GM19468 (cell line): ENCODE results near the gene ATXN7L1.

Experiments
- ATAC-seq: cut with Tn5 transposase; IDR thresholded peaks from one replicate; pipeline ENCODE4 v1.9.1; 2021; ENCODE audit warnings: mild to moderate bottlenecking, moderate library complexity, moderate number of reproducible peaks; ENCODE audit not compliant: unreplicated experiment; ENCODE audit errors: extremely low read depth

ATXN7L1 gene

DNA sequence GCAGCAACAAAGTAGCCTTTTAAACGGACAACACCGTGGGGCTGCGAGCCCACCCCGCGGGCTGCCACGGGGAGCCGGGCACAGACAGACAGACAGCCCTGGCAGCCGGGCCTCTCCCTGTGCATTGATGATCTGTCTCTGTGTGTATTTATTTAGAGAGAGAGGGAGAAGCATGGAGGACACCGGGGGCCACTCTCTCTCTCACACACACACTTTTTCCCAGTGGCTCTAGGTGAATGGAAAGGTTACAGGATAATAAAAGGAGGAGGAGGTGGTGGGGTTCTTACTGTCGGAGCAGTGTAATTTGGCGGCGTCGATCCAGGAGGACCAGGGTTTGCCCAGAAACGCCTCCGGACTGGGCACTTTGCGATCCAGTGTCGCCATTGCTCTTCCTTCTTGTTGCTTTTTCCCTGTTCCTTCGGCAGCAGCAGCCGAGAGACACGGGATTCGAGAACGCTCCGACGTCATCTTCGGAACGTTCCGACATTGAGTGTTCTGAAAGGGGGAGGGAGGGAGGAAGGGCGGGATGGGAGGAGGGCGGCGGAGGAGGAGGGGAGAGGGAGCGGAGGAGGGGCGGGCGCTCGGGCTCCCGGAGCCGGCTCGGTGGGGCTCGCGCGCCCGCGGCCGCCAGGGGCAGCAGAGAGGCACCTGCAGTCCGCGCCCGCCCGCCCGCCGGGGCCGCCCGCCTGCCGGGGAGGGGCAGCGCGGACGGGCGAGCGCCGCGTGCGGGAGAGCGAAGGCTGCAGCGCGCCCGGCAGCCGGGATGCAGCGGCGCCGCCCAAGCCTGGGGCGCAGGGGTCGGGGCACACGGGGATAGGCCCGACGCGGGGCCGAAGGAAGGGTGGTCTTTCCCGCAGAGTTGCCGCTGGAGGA is at the start of gene ATXN7L1:
ATXN7L1 (minus strand) TSS at position 509 of the 873 bp plus-strand sequence; CDS start at position 468, 41 bp downstream.
- no peak for ATAC-seq

- ATAC-seq = no peak
These were observed 49.7 kb upstream of the ATXN7L1 start for GRCh38 chr7:105926131-105926530.

DNA sequence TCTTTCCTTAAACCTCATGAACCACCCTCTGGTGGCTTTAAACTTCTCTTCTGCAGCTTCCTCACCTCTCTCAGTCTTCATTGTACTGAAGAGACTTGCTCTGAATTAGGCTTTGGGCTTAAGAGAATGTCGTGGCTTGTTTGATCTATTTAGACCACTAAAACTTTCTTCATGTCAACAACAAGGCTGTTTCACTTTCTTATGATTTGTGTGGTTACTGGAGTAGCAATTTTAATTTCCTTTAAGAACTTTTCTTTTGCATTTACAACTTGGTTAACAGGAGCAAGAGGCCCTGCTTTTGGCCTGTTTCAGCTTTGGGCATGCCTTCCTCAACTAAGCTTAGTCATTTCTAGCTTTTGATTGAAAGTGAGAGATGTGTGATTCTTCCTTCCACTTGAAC is 48.5 kb upstream of the ATXN7L1 start:
- no peak for ATAC-seq

DNA sequence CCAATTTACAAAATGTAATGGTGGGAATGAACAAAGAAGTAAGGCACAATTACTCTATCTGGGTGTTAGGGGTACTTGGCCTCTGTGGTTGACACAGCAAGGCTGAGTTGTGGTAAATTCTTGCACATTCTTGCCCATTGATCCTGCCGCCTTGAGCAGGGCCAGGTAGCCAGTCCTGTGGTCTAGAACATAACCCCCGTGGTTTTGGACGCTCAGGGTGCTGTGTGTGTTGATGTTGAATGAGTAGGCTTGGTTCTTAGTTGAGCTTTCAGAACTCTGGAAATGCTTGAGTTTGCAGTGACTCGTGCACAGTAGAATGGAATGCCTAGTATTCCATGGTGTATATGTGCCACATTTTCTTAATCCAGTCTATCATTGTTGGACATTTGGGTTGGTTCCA is 44.4 kb upstream of the ATXN7L1 start:
- ATAC-seq = no peak

GRCh38 chr7:105917659-105918058 is 41.3 kb upstream of the ATXN7L1 start:
- ATAC-seq = no peak

DNA sequence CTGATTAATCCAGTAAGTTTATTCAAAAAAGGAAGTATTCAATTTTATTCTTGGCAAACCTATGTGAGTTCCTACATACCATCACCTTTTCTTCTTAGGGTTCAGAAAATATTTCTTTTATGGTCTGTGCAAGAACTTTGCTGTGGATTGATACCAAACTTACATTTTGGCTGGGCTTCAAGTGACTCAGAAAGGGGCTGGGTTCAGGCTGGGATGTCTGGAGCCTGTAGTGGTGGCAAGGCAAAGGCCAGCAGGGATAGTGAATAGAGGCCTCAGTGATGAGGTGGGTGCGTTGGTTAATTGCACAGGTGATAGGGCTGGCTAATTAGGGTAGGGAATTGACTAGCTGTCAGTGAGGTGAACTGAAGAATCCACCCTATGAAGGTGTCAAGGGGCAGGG is 40.2 kb upstream of the ATXN7L1 start:
- ATAC-seq = no peak

GRCh38 chr7:105913947-105914346 is 37.5 kb upstream of the ATXN7L1 start:
- no peak for ATAC-seq

- ATAC-seq = no peak
These were observed 35.7 kb upstream of the ATXN7L1 start for GRCh38 chr7:105911961-105912575.

DNA sequence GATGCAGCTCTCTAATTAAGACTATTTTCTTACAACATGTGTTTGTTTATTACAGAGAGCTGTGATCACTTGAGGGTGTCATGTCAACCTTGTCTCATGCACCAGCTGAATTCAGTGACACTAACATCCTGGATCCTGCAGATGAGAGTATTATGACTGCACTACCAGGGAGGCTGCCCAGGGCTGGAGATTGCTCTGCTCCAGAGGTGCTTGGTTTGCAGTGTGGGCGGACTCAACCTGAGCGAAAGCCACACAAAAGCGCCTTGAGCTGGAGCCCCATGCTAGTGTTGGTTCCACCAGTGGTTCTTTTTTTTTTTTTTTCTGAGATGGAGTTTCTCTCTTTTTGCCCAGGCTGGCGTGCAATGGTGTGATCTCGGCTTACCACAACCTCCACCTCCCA is 33.8 kb upstream of the ATXN7L1 start:
- ATAC-seq = no peak

GRCh38 chr7:105909742-105910141 is 33.3 kb upstream of the ATXN7L1 start:
- no peak for ATAC-seq

DNA sequence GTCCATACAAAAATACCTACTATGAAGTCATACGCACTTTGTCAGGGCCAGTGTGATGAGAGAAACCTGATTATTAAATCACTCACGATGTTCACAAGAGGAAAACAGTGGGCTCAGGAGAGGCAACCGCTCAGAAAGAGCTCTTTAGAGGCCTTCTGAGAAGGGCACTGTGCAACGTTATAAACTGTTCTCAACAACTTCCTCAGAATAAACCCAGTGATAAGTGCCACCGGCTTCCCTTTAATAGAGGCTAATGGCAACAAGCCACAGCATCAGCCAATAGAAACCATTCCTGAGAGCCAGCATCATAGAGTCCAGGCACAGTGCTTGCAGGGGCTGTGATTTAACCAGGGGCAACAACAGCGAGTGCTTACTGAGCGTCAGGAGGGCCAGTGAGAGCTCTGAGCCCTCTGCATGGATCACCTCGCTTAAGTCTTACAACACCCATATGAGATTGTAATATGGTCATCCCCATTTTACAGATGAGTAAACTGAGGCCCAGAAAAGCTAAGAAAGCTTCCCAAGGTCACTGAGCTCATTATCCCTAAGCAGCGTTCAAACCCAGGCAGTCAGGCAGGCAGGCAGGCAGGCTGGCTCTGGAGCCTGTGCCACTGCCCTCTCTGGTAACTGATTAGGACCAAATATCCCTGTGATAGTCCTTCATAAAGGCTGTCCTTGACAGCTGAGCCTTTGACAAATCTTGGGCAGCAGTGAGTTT is 30.9 kb upstream of the ATXN7L1 start:
- ATAC-seq = no peak

DNA sequence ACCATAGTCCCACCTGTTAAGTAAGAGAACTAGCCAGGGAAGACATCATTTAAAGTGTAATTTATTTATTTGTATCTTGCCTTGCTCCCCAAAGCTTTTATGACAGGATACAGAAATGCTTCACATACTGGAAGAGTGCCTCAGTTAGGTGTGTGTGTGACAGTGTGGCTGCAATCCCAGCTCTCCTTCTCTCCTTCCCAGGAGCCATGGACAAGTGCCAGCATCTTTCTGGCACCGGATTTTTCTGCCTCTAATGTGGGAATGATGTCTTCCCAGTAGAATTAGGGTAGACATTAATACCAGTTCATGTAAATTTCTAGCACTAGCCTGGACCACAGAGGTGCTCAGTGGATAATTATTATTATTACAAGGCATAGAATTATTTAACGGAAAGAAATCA is 30.3 kb upstream of the ATXN7L1 start:
- ATAC-seq = no peak

- ATAC-seq = no peak
These were observed 29.6 kb upstream of the ATXN7L1 start for GRCh38 chr7:105905910-105906568.

DNA sequence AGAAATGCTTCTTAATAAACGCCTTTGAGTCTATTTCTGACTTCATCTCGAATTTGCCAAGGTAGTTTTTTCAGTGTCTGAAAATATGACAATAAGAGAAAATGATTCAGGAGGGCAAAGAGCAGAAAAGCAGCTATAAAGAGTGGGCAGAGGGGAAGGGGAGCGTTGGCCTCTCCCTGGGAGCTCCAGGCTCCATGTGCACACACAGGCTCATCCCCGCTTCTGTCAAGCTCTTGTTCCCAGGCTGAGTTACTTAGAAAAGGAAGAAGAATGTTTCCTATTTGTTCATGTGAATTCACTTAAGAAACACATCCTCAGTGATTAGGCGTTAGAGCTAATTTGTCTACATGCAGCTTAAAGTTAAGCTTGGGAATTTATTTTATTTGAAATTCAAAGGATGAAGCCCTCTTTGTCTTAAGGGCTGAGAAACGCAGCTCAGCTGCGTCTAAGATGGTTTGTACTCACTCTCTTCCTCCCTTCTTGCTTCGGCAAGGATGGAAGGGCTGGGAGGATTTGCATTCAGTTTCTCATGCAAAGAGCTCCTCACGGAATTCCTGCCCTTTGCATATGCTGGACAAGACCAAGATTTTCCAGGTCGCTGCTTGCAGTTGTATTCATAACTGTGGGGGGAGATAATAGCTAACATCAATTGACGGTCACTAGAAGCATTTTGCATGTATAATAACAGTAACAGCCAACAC is 29.0 kb upstream of the ATXN7L1 start:
- ATAC-seq = no peak

- no peak for ATAC-seq
These were observed 27.7 kb upstream of the ATXN7L1 start for GRCh38 chr7:105904064-105904463.

DNA sequence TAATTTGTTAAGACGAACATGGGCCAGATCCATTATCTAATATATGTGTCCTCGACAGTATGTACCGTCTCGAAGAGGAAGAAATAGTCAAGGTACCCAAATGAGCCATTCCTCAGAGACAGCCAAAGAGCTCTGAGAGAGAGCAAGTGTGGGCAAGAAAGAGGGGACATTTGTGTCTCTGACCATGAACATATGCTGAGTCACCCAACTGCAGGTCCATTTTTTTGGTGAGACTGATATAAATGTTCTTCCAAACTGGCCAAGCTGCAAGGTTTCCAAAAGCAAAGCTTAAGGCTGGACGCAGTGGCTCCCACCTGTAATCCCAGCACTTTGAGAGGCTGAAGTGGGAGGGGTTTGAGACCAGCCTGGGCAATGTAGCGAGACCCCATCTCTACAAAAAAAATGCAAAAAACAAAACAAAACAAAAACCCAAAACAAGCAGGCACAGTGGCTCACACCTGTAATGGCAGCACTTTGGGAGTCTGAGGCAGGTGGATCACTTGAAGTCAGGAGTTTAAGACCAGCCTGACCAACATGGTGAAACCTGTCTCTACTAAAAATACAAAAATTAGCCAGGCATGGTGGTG is 26.0 kb upstream of the ATXN7L1 start:
- ATAC-seq = no peak

- no peak for ATAC-seq
These were observed 21.6 kb upstream of the ATXN7L1 start for GRCh38 chr7:105897999-105898398.

GRCh38 chr7:105896407-105896911 is 20.1 kb upstream of the ATXN7L1 start:
- ATAC-seq = no peak

- ATAC-seq = no peak
These were observed 17.7 kb upstream of the ATXN7L1 start for GRCh38 chr7:105894131-105894530.
